SK-N-SH (cell line): ENCODE data around the gene PRR33. TPM values are rescaled to one million over a fixed set of nuclear protein-coding genes. Genes with fewer than 3 reads are reported as not detected.

Experiments
- CTCF ChIA-PET: fragments of 300-600, 350-600 bp; formaldehyde crosslinking; extraction: SDS; loops from one replicate; lab custom pipeline; 2021; lab: Yijun Ruan, JAX
- POLR2A ChIA-PET: fragments of 350-600 bp; sonication (Branson Sonifier 250); formaldehyde crosslinking; extraction: SDS; loops from one replicate; lab custom pipeline; 2020; ENCODE audit warnings: antibody characterized with exemption, inconsistent platforms; lab: Yijun Ruan, JAX
- DNase-seq: peaks from one replicate; pipeline ENCODE4 v3.0.0; 2012
- H2AFZ ChIP-seq: fragments of 200-600 bp; sonication (generic); 2 replicates; pipeline ENCODE4 v1.8.1; 2016; ENCODE audit warnings: antibody characterized with exemption, mild to moderate bottlenecking, low read depth
- H3F3A ChIP-seq: fragments of 200-600 bp; sonication (generic); replicated peaks from 2 replicates; pipeline ENCODE3; 2016; ENCODE audit warnings: antibody characterized with exemption, mild to moderate bottlenecking; ENCODE audit not compliant: insufficient read depth
- H3K27ac ChIP-seq, 2 experiments: fragments of 200-500 bp in 1 of 2; fragments of 200-600 bp in 1 of 2; sonication (Bioruptor generic) in 1 of 2; sonication (generic), shearing (Covaris generic) in 1 of 2; 2 replicates each; pipeline versions ENCODE4 v1.5.1 to v1.6.1; 2014 to 2016; ENCODE audit warnings: low read depth in 2 of 2, inconsistent platforms in 1 of 2, low read length in 1 of 2, mild to moderate bottlenecking in 1 of 2, mixed read lengths in 1 of 2
- H3K27me3 ChIP-seq: fragments of 200-600 bp; sonication (generic), shearing (Covaris generic); 2 replicates; pipeline ENCODE4 v1.6.1; 2016; ENCODE audit warnings: mixed run types; ENCODE audit not compliant: insufficient read depth
- H3K36me3 ChIP-seq, 2 experiments: fragments of 200-500 bp in 1 of 2; fragments of 200-600 bp in 1 of 2; sonication (Bioruptor generic) in 1 of 2; sonication (generic) in 1 of 2; replicated peaks in 1 of 2; 2 replicates each; pipeline versions ENCODE3 to v1.5.1; 2014 to 2016; ENCODE audit warnings: low read length in 1 of 2, mild to moderate bottlenecking in 1 of 2; ENCODE audit not compliant: insufficient read depth in 2 of 2, control insufficient read depth in 1 of 2
- H3K4me1 ChIP-seq, 2 experiments: fragments of 200-500 bp in 1 of 2; fragments of 200-600 bp in 1 of 2; sonication (Bioruptor generic) in 1 of 2; sonication (generic), shearing (Covaris generic) in 1 of 2; 2 replicates each; pipeline versions ENCODE4 v1.5.1 to v1.6.1; 2014 to 2016; ENCODE audit warnings: low read depth in 1 of 2, low read length in 1 of 2, mixed run types in 1 of 2; ENCODE audit not compliant: insufficient read depth in 2 of 2, control insufficient read depth in 1 of 2
- H3K4me2 ChIP-seq: fragments of 200-600 bp; sonication (generic), shearing (Covaris generic); 2 replicates; pipeline ENCODE4 v1.6.1; 2017; ENCODE audit warnings: mixed run types
- H3K4me3 ChIP-seq, 2 experiments: fragments of 200-500 bp in 1 of 2; fragments of 200-600 bp in 1 of 2; sonication (Bioruptor generic) in 1 of 2; sonication (generic), shearing (Covaris generic) in 1 of 2; 2 replicates each; pipeline versions ENCODE4 v1.5.1 to v1.8.1; 2014 to 2016; ENCODE audit warnings: low read depth in 2 of 2, inconsistent platforms in 1 of 2, low read length in 1 of 2, mild to moderate bottlenecking in 1 of 2, mixed read lengths in 1 of 2, moderate library complexity in 1 of 2
- H3K79me2 ChIP-seq: fragments of 200-600 bp; sonication (generic); 2 replicates; pipeline ENCODE4 v1.8.1; 2017; ENCODE audit warnings: mild to moderate bottlenecking; ENCODE audit not compliant: insufficient read depth
- H3K9ac ChIP-seq: fragments of 200-600 bp; sonication (generic); 2 replicates; pipeline ENCODE4 v1.6.1; 2017; ENCODE audit warnings: mixed run types
- H3K9me2 ChIP-seq: fragments of 200-600 bp; sonication (generic); 2 replicates; pipeline ENCODE4 v1.6.1; 2017; ENCODE audit warnings: mixed run types
- H3K9me3 ChIP-seq: fragments of 200-600 bp; sonication (generic); 2 replicates; pipeline ENCODE4 v1.6.1; 2017; ENCODE audit warnings: mixed run types, mild to moderate bottlenecking, moderate library complexity
- H4K20me1 ChIP-seq: fragments of 200-600 bp; sonication (generic); 2 replicates; pipeline ENCODE4 v1.6.1; 2017; ENCODE audit warnings: mild to moderate bottlenecking, mixed run types; ENCODE audit not compliant: insufficient read depth
- ELF1 ChIP-seq: IDR thresholded peaks from 2 replicates; pipeline ENCODE4 v1.4.0; 2012
- GATA2 ChIP-seq: sonication (generic); formaldehyde crosslinking; IDR thresholded peaks from 2 replicates; pipeline ENCODE4 v1.5.0; 2020; ENCODE audit warnings: mild to moderate bottlenecking, missing genetic modification reagents
- NFIC ChIP-seq: IDR thresholded peaks from 2 replicates; pipeline ENCODE4 v1.4.0; 2012; ENCODE audit warnings: borderline replicate concordance
- NRF1 ChIP-seq: IDR thresholded peaks from 2 replicates; pipeline ENCODE4 v1.6.1; 2012; ENCODE audit warnings: low read depth, mild to moderate bottlenecking, low read length
- RXRA ChIP-seq: IDR thresholded peaks from 2 replicates; pipeline ENCODE4 v1.4.0; 2012; ENCODE audit warnings: low read depth, mild to moderate bottlenecking, borderline replicate concordance
- TAF1 ChIP-seq: IDR thresholded peaks from 2 replicates; pipeline ENCODE4 v1.6.1; 2012; ENCODE audit warnings: low read depth, mild to moderate bottlenecking, low read length, moderate library complexity, borderline replicate concordance
- TEAD4 ChIP-seq: IDR thresholded peaks from 2 replicates; pipeline ENCODE4 v1.4.0; 2012; ENCODE audit warnings: mild to moderate bottlenecking, borderline replicate concordance; ENCODE audit not compliant: insufficient read depth
- WGBS: methylation state at CpG from one replicate; pipeline ENCODE4 v1.1.6; 2017; ENCODE audit warnings: low lambda C conversion rate; 5-methylcytosine and 5-hydroxymethylcytosine counted together
- polyA plus RNA-seq, 3 experiments: library from polyadenylated mRNA; depleted of rRNA; stranded (reverse); fragments of >200 nt; gene quantifications; 2 replicates each; pipeline ENCODE4 v1.2.3, GENCODE V29; 2012
- TF ChIP-seq, protein P1 (sequence below): fragments of 150-350 bp; IDR thresholded peaks from 2 replicates; pipeline ENCODE4 v1.6.1; 2017; ENCODE audit warnings: antibody characterized with exemption, low read length, low read depth, borderline replicate concordance
- TF ChIP-seq, protein P2 (sequence below): IDR thresholded peaks from 2 replicates; pipeline ENCODE4 v1.4.0; 2012; ENCODE audit warnings: low read depth, borderline replicate concordance
- TF ChIP-seq, protein P3 (sequence below): IDR thresholded peaks from 2 replicates; pipeline ENCODE4 v1.6.1; 2012; ENCODE audit warnings: mild to moderate bottlenecking, low read depth, low read length, moderate library complexity

PRR33 gene
- polyA plus RNA-seq, 1 of the 3 experiments (the other 2 are of a cell fraction), result not detected

DNA sequence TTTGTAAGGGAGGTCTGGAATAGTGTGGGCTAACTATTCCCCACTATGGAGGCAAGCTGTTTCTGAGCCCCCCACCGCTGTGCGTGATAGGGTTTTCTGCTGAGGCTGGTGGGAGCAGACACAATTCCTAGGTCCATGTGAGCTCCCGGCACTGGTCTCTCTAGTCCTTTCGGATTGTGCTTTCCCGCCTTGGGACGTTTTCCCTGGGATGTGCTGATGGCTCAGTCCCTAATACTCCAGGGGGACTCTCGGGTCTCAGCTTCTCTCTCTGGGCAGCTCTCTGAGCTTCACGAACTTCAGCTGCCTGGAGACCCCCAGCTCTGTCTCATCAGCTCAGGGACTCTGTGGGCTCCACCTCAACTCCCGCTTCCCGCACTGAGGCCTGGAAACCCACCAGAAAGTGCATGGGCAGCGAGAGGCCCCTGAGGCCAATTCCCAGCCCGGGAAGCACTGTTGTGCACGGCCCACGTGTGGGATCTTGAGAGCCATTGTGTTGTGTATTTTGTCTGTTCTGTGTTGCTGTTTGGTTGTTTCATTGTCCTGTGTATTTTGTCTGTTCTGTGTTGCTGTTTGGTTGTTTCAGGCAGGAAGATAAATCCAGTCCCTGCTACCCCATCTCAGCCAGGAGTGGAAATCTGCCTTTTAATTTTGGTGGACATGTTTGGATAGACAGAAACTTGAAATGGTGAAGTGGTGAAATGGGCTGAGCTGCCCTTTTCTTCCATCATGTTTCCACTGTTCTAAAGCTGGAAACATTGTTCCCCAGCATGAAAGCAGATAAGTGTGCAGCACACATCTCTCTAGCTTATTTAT is 15.1 kb upstream of the PRR33 start (continued):
- no peak for TF ChIP-seq TEAD4

DNA sequence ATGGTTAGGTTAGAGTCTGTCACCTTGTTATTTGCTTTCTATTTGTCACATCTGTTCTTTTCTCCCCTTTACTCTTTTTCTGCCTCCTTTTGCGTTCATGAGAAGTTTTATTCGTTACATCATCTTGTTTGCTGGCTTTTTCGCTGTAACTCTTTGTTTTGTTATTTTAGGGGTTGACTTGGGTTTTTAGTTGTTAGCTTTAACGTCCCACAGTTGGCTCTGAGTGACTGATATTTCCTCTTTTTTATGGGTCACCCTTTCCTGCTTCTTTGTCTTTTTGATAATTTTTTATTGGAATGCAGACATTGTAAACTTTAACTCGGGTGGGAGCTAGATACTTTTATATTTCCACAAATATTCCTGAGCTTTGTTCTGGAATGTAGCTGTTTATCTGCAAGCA is 14.5 kb upstream of the PRR33 start:
- Histone ChIP-seq H3K9me3 (no peaks in the 10 kb centered on the region), H3K9me2 (no peaks in the 10 kb centered on the region), H3K4me3 (no peak overlapping the region), H3F3A (no peaks in the 10 kb centered on the region), H4K20me1 (no peaks in the 10 kb centered on the region), H2AFZ (no peak overlapping the region), H3K27ac (no peak overlapping the region), H3K9ac (no peak overlapping the region), H3K4me2 (no peak overlapping the region), H3K27me3 (peaks cover 22% of the 10 kb centered on the region; the same call in 1 of the 2 replicates), H3K4me1 (no peaks in the 10 kb centered on the region; a peak in 1 of 4 replicates), H3K36me3 (no peaks in the 10 kb centered on the region), H3K79me2 (no peaks in the 10 kb centered on the region)
- ChIA-PET CTCF (interaction anchor here (1.2 to 3.4 kb wide), 4 partner anchors 24 to 246 kb away, joined by 3 to 12 read pairs (median 8); no protein-coding TSS in a partner anchor), POLR2A (no interaction called here)
- TF ChIP-seq, protein P1, sequence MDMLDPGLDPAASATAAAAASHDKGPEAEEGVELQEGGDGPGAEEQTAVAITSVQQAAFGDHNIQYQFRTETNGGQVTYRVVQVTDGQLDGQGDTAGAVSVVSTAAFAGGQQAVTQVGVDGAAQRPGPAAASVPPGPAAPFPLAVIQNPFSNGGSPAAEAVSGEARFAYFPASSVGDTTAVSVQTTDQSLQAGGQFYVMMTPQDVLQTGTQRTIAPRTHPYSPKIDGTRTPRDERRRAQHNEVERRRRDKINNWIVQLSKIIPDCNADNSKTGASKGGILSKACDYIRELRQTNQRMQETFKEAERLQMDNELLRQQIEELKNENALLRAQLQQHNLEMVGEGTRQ, result no peak
- TF ChIP-seq TAF1, result no peak
- TF ChIP-seq, protein P2, sequence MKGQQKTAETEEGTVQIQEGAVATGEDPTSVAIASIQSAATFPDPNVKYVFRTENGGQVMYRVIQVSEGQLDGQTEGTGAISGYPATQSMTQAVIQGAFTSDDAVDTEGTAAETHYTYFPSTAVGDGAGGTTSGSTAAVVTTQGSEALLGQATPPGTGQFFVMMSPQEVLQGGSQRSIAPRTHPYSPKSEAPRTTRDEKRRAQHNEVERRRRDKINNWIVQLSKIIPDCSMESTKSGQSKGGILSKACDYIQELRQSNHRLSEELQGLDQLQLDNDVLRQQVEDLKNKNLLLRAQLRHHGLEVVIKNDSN, result no peak
- TF ChIP-seq, protein P3, sequence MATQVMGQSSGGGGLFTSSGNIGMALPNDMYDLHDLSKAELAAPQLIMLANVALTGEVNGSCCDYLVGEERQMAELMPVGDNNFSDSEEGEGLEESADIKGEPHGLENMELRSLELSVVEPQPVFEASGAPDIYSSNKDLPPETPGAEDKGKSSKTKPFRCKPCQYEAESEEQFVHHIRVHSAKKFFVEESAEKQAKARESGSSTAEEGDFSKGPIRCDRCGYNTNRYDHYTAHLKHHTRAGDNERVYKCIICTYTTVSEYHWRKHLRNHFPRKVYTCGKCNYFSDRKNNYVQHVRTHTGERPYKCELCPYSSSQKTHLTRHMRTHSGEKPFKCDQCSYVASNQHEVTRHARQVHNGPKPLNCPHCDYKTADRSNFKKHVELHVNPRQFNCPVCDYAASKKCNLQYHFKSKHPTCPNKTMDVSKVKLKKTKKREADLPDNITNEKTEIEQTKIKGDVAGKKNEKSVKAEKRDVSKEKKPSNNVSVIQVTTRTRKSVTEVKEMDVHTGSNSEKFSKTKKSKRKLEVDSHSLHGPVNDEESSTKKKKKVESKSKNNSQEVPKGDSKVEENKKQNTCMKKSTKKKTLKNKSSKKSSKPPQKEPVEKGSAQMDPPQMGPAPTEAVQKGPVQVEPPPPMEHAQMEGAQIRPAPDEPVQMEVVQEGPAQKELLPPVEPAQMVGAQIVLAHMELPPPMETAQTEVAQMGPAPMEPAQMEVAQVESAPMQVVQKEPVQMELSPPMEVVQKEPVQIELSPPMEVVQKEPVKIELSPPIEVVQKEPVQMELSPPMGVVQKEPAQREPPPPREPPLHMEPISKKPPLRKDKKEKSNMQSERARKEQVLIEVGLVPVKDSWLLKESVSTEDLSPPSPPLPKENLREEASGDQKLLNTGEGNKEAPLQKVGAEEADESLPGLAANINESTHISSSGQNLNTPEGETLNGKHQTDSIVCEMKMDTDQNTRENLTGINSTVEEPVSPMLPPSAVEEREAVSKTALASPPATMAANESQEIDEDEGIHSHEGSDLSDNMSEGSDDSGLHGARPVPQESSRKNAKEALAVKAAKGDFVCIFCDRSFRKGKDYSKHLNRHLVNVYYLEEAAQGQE, result no peak
- TF ChIP-seq NFIC, result no peak
- no peak for TF ChIP-seq ELF1
- no peak for TF ChIP-seq RXRA
- no peak for TF ChIP-seq GATA2
- no peak for TF ChIP-seq NRF1
- DNase-seq, result no peak
- WGBS, result 38% methylated on average over 5 of the region's 5 CpGs
